SU-DHL-6 (cell line): ENCODE measurements around the gene OR2W3.

Experiments used
- EZH2phosphoT487 ChIP-seq: fragments of 200-600 bp; sonication (generic), shearing (Covaris generic); conservative IDR thresholded peaks from 2 replicates; pipeline ENCODE4 v1.6.1; 2018; ENCODE audit warnings: mild to moderate bottlenecking, antibody characterized with exemption, low read length, moderate library complexity, mixed read lengths
- TF ChIP-seq, protein P1 (sequence below): fragments of 200-600 bp; sonication (generic); IDR thresholded peaks from one replicate; pipeline ENCODE4 v1.5.1; 2017; ENCODE audit warnings: antibody characterized with exemption, mild to moderate bottlenecking, low read length, moderate library complexity; ENCODE audit not compliant: insufficient read depth, poor library complexity, severe bottlenecking

DNA sequence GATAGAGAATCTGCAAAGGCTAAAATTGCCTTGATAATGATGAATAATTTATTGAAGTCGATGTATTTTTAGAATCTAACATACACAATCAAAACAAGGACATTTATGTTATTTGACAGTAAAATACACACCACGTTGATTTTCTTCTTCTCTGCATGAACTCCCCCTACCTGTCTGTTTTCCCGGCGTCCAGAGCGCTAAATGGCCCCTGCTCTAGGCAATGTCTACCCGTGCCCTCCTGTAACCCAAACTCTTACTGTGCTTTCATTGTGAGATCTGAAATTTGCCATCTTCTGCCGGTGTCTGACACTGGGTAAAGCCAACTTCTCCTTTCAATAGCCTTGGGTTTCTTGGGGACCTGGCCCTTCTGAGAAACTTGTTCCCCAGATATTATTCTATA lies 47.0 kb upstream of the OR2W3 start:
- TF ChIP-seq, protein P1, sequence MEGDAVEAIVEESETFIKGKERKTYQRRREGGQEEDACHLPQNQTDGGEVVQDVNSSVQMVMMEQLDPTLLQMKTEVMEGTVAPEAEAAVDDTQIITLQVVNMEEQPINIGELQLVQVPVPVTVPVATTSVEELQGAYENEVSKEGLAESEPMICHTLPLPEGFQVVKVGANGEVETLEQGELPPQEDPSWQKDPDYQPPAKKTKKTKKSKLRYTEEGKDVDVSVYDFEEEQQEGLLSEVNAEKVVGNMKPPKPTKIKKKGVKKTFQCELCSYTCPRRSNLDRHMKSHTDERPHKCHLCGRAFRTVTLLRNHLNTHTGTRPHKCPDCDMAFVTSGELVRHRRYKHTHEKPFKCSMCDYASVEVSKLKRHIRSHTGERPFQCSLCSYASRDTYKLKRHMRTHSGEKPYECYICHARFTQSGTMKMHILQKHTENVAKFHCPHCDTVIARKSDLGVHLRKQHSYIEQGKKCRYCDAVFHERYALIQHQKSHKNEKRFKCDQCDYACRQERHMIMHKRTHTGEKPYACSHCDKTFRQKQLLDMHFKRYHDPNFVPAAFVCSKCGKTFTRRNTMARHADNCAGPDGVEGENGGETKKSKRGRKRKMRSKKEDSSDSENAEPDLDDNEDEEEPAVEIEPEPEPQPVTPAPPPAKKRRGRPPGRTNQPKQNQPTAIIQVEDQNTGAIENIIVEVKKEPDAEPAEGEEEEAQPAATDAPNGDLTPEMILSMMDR: no peak
- no peak for TF ChIP-seq EZH2phosphoT487
